ENCODE results near the gene STK10. TPM values are rescaled to one million over a fixed set of nuclear protein-coding genes. Genes with fewer than 3 reads are reported as not detected.

STK10 gene
- total RNA-seq, 1 donor from 2014 or later: 12.6 TPM

DNA sequence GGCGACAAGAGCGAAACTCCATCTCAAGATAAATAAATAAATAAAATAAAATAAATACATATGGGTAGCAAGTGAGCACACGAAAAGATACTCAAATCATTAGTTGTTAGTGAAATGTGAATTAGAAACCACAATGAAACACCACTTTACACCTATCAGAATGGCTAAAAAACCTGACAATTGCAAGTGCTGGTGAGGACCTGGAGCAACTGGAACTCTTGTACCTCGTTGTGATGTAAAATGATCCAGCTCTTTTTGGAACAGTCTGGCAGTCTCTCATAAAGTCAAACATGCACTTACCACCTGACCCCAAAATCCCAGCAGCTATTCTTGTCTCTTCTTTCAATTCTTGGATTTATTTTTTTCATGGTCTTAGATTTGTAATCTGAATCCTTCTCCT lies 112.4 kb downstream of the STK10 start:
- TF ChIP-seq, protein P1, sequence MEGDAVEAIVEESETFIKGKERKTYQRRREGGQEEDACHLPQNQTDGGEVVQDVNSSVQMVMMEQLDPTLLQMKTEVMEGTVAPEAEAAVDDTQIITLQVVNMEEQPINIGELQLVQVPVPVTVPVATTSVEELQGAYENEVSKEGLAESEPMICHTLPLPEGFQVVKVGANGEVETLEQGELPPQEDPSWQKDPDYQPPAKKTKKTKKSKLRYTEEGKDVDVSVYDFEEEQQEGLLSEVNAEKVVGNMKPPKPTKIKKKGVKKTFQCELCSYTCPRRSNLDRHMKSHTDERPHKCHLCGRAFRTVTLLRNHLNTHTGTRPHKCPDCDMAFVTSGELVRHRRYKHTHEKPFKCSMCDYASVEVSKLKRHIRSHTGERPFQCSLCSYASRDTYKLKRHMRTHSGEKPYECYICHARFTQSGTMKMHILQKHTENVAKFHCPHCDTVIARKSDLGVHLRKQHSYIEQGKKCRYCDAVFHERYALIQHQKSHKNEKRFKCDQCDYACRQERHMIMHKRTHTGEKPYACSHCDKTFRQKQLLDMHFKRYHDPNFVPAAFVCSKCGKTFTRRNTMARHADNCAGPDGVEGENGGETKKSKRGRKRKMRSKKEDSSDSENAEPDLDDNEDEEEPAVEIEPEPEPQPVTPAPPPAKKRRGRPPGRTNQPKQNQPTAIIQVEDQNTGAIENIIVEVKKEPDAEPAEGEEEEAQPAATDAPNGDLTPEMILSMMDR (IDR thresholded peaks at IDR 0.05; ENCODE audit: insufficient read depth, low read length, severe bottlenecking): no peak
- DNase-seq (ENCODE audit: low read depth): no peak
- H3K27me3 ChIP-seq (ENCODE audit: control insufficient read depth, insufficient read depth, low read length): no peaks in the 10 kb centered on the region
- FAIRE-seq: no peak
- peaks cover 2% of the 10 kb centered on the region for H3K36me3 ChIP-seq (ENCODE audit: control insufficient read depth, insufficient read depth, low read length)
- no peak overlapping the region for H3K4me3 ChIP-seq (ENCODE audit: low read depth, low read length)

DNA sequence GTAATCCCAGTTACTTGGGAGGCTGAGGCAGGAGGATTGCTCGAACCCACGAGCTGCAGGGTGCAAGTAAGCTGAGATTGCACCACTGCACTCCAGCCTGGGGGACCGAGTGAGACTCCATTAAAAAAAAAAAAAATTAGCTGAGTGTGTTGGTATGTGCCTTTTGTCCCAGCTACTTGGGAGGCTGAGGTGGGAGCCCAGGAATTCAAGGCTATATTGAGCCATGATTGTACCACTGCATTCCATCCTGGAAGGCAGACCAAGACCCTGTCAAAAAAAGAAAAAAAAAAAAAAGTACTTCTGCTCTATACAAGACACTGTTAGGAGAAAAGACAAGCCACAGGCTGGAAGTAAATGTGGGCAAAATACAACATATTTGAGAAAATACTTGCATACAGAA lies 113.1 kb downstream of the STK10 start:
- Histone ChIP-seq H3K4me3 (ENCODE audit: low read depth, low read length) (no peak overlapping the region), H3K36me3 (ENCODE audit: control insufficient read depth, insufficient read depth, low read length) (peaks cover 2% of the 10 kb centered on the region), H3K27me3 (ENCODE audit: control insufficient read depth, insufficient read depth, low read length) (no peaks in the 10 kb centered on the region)
- no peak for DNase-seq (ENCODE audit: low read depth)
- no peak for FAIRE-seq
- TF ChIP-seq, protein P1 (IDR thresholded peaks at IDR 0.05; ENCODE audit: insufficient read depth, low read length, severe bottlenecking): no peak

DNA sequence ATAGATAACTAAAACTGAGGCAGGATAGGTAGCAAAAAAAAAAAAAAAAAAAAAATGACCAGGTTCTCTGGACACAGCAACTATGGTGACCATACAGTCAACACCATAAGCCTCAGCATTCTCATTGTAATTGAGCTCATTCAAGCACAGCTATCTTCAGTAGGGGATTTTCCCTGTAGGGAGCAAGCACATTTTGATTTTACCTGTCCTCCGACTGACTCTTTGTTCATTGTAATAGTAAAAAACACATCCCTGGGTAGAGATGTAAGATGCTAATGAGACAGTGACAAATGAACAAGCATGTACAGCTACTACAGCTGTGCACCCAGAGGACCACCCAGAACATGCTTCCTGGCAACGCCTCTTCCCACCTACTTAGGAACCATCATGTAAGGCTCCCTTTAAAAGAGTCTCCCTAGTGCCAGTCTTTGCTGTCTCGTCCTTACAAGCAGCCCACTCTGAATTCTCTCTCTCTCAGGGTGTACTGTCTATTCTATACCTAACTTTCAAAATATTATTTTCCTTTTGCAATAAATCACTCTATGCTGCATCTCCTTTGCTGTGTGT lies 116.6 kb downstream of the STK10 start:
- Histone ChIP-seq H3K4me3 (ENCODE audit: low read depth, low read length) (no peak overlapping the region), H3K27me3 (ENCODE audit: control insufficient read depth, insufficient read depth, low read length) (no peaks in the 10 kb centered on the region), H3K36me3 (ENCODE audit: control insufficient read depth, insufficient read depth, low read length) (no peaks in the 10 kb centered on the region)
- DNase-seq (ENCODE audit: low read depth) (no peak), FAIRE-seq (no peak)
- TF ChIP-seq, protein P1 (IDR thresholded peaks at IDR 0.05; ENCODE audit: insufficient read depth, low read length, severe bottlenecking): no peak

DNA sequence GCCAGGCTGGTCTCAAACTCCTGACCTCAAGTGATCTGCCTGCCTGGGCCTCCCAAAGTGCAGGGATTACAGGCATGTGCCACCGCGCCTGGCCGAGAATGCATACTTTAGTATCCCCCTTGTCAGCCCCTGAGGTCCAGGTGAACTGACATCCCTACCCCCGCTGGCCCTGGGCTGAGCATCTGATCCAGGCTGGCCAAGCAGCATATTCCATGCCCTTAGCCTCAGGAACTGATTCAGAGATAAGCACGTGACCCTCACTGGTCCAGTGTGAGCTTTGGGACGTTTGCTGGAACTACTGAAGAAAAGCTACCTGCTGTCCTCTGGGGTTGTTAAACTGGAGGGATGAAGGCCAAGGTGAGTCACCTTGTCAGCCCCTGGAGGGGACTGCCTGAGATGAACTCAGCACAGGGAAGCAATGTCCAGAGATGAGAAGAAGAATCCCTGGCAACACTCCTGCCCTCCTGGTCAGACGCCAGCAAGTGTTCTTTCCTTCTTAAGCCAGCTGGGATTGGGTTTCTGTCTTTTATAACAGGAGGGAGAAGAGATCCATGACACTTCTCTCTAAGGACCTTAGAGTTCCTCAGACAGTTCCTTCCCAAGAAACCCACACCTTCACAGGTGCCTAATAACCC lies 122.5 kb downstream of the STK10 start:
- FAIRE-seq: no peak
- TF ChIP-seq, protein P1 (IDR thresholded peaks at IDR 0.05; ENCODE audit: insufficient read depth, low read length, severe bottlenecking): no peak
- H3K36me3 ChIP-seq (ENCODE audit: control insufficient read depth, insufficient read depth, low read length): peaks cover 8% of the 10 kb centered on the region
- H3K4me3 ChIP-seq (ENCODE audit: low read depth, low read length): no peak overlapping the region
- no peaks in the 10 kb centered on the region for H3K27me3 ChIP-seq (ENCODE audit: control insufficient read depth, insufficient read depth, low read length)
- DNase-seq (ENCODE audit: low read depth): no peak

DNA sequence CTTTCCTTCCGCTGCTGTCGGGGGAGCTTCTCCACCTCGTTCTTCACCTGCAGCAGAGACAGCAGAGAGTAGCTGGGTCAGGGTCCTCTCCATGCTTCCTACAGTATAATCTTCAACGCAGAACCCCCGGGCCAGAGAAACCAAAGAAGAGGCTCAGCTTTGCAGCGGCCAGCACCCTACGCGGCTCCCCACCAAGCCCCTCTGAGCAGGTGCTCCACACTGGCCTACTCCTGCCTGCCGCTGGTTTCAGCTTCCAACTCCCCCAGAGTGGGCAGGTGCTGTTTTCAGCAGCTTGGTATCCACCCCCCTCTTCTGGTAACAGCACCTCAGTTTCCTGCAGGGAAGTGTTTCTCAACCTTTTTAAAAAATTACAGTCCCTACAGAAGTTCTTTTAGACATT lies 123.3 kb downstream of the STK10 start:
- H3K36me3 ChIP-seq (ENCODE audit: control insufficient read depth, insufficient read depth, low read length): peaks cover 8% of the 10 kb centered on the region
- TF ChIP-seq, protein P1 (IDR thresholded peaks at IDR 0.05; ENCODE audit: insufficient read depth, low read length, severe bottlenecking): no peak
- FAIRE-seq (no peak), DNase-seq (ENCODE audit: low read depth) (no peak)
- no peak overlapping the region for H3K4me3 ChIP-seq (ENCODE audit: low read depth, low read length)
- no peaks in the 10 kb centered on the region for H3K27me3 ChIP-seq (ENCODE audit: control insufficient read depth, insufficient read depth, low read length)

DNA sequence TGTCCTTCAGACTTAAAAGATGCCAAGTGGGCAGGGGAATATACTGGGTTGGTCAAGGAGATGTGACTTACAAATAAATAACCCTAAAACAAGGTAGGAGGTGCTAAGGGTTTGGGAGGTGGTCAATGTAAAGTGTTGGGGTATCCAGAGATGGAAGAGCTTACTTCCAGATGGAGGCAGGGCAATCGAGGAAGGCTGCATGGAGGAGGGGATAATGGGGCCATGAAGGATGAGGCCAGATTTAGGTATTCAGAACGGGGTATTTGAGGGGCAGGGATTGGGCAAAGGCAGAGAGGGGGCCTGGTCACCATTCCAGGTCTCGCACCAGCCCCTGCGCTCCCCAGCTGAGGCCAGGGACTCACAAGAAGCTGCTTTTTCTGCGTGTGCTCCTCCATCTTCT lies 123.7 kb downstream of the STK10 start:
- peaks cover 8% of the 10 kb centered on the region for H3K36me3 ChIP-seq (ENCODE audit: control insufficient read depth, insufficient read depth, low read length)
- H3K27me3 ChIP-seq (ENCODE audit: control insufficient read depth, insufficient read depth, low read length): no peaks in the 10 kb centered on the region
- FAIRE-seq (no peak), DNase-seq (ENCODE audit: low read depth) (no peak)
- TF ChIP-seq, protein P1 (IDR thresholded peaks at IDR 0.05; ENCODE audit: insufficient read depth, low read length, severe bottlenecking): no peak
- H3K4me3 ChIP-seq (ENCODE audit: low read depth, low read length): no peak overlapping the region
